NCI-H1436 treated with DMSO at 0.1 percent for 48 hours (cell line): ENCODE data around the gene SGPP1.
"Not testable (repeated sequence)": the region's sequence is repeated elsewhere in the genome, so short reads cannot be mapped to it uniquely, and the experiment has no call there.

Source experiments
- DNase-seq: peaks from one replicate; lab custom pipeline; 2025; lab: John Stamatoyannopoulos, UW

The SGPP1 gene

DNA sequence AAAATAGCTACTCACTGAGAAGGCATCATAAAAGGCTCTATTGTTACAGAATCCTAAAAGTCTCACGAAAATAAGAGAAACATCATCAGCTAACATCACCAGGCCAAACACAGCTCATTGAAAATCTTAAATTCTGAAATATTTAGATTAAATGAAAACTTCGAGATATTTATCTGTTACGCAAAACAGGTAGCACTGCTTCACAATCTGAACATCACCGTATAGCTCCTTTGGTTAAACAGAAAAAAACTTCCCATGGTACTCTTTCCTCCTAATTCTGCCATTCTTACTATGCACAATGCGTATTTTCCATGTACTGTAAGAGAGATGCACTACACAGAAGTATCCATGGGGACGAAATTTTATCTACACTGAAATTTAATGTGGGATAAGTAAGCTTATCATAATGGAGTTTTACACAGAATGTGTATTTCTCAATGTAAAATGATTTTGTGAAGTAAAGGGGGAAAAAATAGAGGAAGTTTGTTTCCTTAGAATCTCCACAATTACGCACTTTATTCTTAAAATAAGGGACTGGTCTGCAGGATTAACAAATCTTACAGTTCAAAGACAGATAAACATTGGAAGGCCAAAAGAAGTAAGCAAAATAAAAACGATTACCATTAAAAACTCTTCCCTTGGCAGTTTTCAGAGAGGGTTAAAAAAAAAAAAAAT, 1.9 kb downstream of the SGPP1 start:
- DNase-seq: no peak

DNA sequence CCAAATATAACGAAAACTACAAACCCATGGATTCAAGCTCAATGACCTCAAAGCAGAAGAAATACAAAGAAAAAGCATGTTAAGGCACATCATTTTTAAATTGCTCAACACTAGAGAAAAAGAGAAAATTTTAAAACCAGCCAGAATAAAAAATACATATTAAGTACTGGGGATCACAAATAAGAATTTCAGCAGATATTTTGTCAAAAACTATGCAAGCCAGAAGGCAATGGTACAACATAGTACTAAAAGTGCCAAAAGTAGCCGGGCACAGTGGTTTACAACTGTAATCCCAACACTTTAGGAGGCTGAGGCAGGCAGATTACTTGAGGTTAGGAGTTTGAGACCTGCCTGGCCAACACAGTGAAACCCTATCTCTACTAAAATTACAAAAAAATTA, 10.2 kb downstream of the SGPP1 start:
- DNase-seq: no peak

DNA sequence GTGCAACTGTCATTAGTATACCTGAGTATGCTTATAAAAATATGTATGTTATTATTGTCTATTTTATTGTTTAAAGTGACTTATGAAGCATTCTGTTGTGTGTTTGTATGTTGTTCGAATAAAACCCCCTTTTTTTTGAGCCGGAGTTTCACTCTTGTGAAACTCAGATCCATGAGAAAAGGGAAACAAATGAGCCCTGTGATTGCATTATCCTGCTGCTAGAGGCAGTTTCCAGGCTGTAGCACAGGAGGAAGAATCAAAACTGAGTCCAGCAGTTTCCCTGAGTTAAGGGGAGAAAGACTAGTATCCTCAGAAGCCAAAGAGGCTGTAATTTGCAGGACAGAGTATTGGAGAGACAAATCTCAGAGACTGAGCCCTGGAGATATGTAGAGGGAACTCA, 12.5 kb downstream of the SGPP1 start:
- no peak for DNase-seq

DNA sequence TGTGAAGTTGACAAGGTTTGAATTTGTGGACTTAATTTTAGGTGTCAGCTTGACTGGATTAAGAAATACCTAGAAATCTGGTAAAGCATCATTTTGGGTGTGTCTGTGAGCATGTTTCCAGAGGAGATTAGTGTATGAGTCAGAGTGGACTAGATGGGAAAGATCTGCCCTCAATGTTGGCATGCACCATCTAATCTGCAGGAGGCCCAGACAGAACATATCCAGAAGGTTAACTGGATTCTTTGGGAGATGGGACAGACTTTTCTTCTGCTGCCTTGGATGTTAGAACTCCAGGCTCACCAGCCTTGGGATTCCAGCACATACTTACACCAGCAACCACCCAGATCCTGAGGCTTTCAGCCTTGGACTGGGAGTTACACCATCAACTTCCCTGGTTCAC, 14.1 kb downstream of the SGPP1 start:
- DNase-seq: no peak

DNA sequence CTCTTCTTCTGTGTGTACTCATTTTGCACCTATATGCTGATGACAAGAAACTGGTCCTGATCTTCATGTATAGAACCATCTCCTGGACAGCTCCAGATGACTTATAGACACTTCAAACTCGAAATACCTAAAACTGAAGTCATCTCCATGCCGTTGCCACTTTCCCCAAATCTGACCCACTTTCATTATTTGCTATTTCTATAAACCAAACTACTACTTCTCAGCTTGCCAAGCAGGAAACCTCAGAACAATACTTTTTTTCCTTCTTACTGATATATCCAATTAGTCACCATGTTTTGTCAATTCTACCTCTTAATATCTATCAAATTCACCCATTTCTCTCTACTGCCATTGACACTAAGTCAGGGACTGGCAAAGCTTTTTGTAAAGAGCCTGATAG, 14.8 kb downstream of the SGPP1 start:
- no peak for DNase-seq

DNA sequence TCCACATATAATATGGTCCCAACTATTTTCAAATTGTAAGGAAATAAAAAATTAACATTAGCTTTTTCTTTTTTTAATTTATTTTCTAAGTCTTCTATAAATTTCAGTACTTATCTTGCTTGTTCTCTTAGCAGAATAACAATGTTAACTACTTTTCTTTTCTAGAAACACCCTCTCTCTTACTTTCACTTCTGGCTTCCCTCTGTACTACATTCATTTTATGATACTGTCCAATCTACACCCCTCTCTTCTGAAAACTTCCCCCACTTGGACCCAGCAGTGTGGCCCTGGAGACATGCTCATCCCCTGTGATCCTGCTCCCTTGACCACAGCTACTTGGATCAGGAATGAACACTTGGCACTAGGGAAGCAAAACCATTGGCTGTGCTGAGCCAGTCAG, 15.7 kb downstream of the SGPP1 start:
- DNase-seq: no peak

DNA sequence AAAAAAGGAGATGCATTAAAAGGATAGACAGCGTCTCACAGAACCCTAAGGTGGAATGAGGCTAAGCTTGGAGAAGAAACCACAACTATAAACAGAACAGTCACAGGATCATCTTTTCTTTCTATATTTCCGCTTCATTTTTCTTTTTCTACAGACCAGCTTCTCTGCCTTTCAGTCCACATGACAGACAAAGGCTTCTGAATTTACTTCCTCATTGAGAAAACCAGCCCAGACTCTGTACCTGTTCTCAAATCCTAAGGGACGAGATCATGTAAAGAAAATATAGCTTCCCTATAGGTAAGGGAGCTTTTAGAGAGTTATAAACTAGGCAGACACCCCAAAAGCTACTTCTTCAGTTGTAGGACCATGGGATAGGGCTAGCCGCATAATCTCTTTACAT, 17.4 kb downstream of the SGPP1 start:
- no peak for DNase-seq

DNA sequence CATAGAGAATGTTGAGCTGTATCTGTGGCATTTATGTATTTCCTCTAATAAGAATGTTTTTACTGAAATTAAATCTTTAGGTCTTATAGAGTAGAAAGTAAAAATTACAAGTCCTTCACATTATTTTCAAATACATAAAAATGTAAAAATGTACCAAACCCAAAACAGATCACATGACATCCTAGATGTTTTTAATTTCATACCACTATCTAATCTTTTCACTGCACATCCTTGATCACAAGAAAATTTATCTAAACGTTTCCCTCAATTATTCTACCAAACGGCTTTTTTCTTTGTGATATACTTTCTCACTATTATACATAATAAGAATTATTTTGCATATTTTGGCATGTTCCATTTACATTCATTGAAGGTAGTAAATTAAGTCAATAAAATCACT, 18.3 kb downstream of the SGPP1 start:
- DNase-seq: no peak

DNA sequence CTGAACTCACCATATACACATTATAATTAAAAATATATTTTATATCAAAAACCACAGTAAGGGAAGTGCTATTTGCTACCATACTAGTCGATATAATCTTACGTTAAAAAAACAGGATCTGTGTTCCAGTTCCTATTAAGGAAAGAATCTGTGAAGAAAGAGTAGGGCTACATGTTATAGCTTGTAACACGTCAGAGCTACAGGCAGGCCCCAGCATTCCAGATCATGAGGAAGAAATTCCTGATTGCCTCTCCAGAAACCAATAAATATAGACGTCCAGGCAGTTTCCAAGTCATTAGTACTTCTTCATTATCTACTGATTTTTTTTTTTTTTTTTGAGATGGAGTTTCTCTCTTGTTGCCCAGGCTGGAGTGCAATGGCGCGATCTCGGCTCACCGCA, 20.6 kb downstream of the SGPP1 start:
- DNase-seq: no peak

DNA sequence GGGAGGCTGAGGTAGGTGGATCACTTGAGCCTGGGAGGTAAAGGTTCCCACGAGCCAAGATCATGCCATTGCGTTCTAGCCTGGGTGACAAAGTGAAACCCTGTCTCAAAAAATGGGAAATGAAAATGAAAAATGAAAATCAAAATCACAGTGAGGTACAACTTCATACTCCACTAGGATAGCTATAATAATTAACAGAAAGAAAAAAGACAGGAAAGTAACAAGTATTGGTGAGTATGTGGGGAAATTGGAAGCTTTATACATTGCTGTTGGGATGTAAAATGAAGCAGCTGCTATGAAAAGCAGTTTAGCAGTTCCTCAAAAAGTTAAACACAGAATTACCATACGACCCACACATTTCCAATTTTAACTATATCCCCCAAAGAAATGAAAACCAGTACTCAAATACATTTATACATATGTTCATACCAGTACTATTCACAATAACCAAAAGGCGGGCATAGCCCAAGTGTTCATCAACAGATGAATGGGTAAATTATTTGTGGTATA, 22.2 kb downstream of the SGPP1 start:
- no peak for DNase-seq

DNA sequence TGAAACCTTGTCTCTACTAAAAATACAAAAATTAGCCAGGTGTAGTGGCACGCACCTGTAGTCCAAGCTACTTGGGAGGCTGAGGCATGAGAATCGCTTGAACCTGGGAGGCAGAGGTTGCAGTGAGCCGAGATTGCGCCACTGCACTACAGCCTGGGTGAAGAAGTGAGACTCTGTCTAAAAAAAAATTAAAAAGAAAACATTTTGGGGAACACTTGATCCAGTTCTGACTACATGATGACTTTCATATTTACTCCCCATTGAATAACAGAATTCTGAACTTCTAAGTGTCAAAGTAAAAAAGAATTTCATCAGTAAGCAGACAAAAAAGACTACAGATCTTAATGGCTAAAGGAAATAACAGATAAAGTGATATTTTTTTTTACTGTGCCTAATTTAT, 25.3 kb downstream of the SGPP1 start:
- not testable (repeated sequence) for DNase-seq

DNA sequence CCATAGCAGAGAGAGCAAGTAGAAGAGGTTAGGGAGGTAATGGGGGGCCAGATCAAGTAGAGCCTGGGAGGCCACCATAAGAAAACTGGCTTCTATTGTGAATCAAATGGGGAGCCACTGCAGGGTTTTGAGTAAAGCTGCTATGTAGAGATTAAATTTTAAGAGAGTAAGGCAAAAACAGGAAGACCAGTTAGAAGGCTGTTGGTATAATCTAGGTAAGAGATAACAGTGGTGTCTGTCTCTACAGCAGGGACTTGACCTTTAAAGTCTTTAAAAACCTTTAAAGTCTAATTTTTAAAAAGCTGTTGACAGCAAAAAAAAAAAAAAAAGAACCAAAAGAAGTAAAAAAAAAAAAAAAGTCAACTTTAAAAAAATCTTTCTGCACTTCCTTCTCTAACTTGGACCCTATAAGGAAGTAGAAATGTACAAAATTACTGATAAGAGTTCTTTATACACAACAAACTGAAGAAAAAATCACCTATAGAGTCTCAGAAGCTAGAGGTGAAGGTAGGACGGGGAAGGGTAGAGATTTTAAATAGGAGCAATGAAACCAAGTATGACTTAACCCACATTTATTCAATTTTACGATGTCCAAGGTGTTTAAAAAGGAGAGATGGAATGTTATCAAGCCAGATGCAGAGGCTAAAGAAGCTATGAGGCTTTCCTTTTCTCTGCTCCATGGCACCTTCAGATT, 26.1 kb downstream of the SGPP1 start:
- DNase-seq: no peak

DNA sequence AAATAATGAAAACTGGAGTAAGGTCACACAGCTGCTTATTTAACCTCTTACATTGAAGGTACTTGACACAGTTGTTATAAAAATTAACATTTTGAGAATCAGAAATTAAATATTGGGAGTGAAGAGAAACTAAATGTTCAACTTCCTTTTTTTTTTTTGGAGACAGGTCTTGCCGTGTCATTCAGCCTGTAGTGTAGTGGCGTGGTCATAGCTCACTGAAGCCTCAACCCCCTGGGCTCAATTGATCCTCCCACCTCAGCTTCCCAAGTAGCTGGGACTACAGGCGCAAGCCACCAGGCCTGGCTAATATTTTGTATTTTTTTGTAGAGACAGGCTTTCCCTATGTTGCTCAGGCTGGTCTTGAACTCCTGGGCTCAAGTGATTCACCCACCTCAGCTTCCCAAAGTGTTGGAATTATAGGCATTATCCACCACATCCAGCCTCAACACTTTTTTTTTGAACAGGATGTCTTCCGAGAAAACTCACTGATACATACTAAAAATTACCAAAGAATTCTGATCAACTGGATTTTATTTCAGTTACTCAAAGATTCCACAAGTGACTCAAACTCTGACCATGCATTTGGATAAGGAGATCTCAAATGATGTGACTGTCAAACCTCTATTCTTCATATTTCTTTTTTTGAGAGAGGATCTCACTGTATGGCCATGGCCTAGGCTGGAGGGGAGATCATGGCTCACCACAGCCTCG, 35.4 kb downstream of the SGPP1 start:
- DNase-seq: no peak

DNA sequence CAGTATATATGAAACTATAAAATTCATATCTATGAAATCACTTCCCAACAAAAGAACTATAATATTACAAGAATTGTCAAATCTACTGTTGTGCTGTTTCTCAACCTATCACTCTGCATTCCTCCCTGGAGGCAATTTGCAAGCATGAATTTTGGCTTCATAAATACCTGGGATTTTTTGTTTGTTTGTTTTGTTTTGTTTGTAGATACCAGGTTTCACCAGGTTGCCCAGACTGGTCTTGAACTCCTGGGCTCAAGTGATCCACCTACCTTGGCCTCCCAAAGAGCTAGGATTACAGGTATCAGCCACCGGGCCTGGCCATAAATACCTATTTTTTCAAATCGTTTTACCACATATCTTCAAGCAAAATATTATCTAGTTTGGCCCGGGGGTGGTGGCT, 38.7 kb downstream of the SGPP1 start:
- no peak for DNase-seq

DNA sequence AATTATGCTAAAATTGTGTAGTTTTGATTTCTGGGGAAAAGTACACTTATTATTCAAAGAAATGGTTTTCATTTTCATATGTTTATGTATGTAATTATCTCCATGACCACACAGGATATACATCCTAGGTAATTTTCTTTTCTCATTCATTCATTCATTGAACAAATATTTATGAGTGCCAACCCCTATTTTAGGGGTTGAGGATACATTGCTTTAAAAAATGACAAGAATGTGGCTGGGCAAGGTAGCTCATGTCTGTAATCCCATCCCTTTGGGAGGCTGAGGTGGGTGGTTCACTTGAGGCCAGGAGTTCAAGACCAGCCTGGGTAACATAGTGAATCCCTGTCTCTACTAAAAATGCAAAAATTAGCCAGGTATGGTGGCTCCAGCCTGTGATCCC, 40.9 kb downstream of the SGPP1 start:
- no peak for DNase-seq

DNA sequence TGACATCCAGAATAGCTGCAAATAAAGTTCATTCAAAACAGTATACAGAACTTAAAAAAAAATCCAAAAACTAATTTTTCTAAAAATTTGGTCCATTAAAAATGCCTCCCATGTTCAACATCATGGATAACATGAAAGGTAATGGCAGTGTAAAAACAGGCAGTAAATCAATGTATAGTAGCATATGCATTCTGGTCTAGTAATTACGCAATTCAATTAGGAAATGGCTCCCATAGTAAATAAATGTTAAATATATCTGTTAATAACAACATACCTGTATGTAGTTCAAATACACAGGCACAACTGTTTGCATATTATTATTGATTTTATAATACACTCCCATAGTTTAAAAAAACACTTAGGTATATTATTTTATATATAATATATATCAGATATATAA, 42.5 kb downstream of the SGPP1 start:
- no peak for DNase-seq

DNA sequence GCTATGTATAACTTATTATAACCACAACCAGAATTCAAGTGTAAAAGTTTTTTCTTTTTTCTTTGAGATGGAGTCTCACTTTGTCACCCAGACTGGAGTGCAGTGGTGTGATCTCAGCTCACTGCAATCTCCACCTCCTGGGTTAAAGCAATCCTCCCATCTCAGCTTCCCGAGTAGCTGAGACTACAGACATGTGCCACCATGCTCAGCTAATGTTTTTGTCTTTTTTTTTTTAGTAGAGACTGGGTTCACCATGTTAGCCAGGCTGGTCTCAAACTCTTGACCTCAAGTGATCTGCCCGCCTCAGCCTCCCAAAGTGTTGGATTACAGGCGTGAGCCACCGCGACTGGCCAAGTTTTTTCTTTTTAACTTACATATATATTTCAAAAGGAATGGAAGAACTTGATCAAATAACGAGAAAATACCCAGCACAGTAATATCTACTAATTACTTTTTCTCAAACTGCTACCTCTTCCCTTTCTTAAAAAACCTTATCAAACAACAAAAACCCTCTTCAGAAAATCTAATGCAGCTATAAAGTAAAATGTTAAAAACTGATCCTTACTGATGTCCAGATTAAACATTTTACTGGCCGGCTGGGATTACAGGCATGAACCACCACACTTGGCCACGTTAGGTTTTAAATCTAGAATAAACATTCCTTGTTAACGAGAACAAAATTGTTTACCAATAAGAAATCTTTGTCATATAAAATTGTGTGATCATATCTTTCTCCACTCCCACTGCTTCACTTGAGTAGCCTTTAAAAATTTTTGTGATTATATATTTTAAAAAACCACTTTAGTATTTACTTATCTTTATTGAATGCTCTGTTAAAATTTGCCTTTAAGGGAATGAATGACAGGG, 44.9 kb downstream of the SGPP1 start:
- no peak for DNase-seq

DNA sequence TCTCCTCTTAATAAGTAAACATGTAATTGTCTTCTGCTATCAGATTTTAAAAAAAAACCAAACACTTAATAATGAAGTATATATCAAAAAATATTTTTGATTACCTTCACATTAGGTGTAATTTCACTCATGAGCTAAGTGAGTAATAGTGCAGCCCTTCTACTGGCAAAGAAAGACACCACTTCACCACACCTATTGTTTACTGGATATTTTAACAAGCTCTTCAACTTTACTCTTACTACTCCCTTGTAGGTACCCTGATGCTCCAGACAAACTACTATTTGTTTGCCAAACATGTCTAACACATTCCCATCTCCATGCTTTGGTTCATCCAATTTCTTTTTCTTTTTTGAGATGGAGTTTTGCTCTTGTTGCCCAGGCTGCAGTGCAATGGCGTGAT, 49.3 kb downstream of the SGPP1 start:
- no peak for DNase-seq

DNA sequence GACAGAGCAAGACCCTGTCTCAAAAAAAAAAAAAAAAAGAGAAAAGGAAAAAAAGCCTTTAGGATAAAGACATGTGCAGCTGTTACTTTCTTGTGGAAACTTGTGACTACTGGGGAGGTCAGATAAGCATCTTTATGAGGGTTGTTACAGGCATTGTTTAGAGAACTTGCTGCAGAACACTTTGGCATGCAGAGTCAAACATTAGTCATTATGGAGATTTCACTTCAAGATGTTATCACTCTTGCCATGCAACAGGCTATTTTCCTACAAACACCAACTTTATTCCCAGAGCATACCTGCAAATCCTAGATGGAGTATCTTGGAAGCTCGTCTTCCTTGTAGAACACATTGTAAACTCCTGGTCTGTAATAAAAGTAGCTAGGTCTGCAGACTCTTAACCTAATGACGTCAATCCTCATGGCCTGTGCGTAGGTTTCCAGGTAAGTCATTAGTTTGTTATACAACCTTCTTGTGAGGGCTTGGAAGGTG, 49.9 kb downstream of the SGPP1 start:
- no peak for DNase-seq

DNA sequence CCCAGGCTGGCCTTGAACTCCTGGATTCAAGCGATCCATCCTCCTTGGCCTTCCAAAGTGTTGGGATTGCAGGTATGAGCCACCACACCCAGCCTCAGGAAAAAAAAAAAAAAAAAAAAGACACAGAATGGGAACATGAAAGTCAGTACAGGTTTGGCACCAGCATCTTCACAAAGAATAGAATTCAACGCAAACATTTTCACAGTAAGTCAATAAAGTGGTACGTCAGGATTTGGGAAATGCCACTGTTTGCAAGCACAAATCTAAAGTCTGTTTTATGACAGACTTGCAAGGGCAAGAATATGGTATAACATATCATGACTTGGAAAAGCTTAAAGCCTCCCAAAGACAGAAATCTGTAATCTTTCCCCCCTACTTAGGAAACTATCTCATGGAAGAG, 51.2 kb downstream of the SGPP1 start:
- DNase-seq: no peak

DNA sequence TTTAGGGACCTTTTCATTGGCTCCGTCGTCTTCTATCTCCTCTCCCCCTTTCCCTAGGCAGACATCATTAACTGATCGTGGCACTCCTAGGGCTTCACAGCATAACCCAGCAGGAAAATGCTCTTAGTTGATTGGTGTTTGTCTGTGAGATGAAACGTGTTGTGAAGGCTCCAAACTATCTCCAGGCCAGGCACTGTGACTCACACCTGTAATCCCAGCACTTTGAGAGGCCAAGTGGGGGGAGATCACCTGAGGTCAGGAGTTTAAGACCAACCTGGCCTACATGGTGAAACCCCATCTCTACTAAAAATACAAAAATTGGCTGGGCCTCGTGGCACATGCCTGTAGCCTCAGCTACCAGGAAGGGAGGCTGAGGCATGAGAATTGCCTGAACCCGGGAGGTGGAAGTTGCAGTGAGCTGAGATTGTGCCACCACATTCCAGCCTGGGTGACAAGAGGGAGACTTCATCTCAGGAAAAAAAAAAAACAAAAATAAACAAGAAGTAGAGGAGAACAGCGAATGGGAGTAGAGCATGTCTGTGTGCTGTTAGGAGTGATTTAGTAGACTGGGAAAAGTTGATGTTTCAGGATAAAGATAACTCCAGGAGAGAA, 53.9 kb downstream of the SGPP1 start:
- no peak for DNase-seq

DNA sequence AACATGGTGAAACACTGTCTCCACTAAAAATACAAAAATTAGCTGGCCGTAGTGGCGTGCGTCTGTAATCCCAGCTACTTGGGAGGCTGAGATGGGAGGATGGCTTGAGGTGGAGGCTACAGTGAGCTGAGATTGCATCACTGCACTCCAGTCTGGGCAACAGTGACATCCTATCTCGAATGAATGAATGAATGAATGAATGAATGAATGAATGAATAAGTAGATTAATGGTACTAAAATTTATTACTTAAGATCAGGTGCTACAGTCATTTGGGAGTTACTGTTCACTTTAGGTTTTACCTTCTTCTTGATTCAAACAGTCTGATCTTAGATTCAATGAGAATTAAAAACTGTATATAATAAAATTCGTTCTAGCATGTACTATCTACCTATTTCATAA, 54.6 kb downstream of the SGPP1 start:
- no peak for DNase-seq
